NCI-H1092 treated with DMSO at 0.1 percent for 48 hours (cell line): ENCODE results near the gene RSPO1.
A peak's percentile ranks its signal among the peaks of the same experiment; 100 is the strongest.

ENCODE experiments used
- DNase-seq: peaks from one replicate; lab custom pipeline; 2025; lab: John Stamatoyannopoulos, UW

Gene RSPO1

DNA sequence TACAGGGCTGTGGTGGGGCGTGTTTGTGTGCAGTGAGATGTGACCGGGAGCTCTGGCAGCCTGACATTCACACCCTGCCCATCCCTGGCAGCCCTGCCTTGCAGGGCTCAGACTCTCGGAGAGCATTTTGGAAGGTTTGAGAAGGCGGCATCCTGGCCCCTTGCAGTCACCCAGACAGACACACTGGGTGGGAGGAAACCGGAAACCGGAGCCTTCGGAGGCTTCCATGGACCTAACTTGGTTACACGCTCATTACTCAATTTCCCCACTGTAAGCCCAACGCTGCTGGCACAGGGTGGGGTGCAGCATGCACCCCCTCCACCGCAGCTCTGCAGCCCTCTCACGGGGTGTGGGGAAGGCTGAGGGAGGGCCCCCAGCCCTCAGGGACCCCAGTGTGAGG lies 22.2 kb upstream of the RSPO1 start:
- no peak for DNase-seq

DNA sequence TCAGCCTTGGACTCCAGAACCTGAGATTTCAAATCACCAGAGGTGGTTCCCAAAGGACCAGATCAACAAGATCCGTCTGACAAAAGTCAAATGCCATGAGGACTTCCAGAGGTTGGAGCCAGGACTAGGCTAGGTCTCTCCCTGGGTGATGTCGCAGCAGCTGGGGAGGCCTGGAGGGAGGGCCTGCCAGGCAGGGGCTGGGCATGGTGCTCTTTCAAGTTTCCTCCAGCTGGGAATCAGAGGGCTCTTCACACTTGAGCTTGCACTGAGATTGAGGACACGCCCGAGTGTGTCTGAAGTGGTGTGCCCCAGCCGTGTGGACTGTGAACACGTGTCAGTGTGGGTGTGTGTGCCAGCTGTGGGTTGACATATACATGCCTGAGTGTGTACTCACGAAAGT lies 21.3 kb upstream of the RSPO1 start:
- DNase-seq, result no peak

DNA sequence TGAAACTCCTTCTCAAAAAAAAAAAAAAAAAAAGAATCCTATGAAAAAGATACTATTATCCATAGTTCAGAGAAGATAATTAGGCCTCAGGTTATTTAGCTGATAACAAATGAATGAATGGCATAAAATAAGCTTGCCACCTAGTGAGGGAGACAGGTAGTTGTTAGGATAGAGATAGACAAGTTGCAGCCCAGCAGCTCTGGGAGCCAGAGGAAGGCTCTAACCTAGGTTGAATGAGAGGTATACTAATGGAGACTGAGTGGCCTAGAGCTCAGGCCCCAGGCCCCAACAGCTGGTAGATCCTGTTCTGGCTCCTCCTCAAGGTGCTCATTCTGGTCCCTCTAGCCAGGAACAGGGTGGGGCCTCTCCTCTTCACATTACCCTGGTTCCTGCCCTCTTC lies 20.6 kb upstream of the RSPO1 start:
- DNase-seq, result no peak

DNA sequence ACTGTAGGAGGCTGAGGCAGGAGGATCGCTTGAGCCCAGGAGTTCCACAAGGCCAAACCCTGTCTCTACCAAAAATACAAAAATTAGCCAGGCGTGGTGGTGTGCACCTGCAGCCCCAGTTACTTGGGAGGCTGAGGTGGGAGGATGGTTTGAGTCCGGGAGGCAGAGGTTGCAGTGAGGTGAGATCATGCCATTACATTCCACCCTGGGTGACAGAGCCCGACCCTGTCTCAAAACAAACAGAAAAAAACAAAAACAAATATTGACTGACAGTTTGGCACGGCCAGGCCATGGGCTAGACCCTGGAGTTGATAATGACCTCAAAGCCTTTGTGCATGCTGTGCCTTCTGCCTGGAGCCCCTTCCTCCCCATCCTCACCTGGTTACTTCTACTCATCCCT lies 19.2 kb upstream of the RSPO1 start:
- DNase-seq, result no peak

DNA sequence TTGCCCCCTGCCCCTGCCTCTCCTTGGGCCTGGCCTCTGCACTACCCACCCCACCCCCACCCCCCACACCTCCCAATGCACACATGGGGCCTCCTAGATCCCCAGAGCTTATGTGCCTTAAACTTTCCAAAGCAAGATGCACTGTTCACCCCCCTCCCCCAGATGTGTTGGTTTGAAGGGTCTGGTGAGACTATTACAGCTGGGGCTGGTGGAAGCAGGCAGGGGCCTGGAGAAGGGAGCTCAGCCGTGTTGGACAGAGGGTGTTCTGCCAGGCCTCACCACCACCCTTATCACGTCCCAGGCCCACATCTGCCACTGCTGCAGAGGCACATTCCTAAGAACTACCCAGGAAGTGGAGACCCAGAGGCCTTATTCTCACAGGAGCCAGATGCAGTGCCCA lies 18.3 kb upstream of the RSPO1 start:
- no peak for DNase-seq

DNA sequence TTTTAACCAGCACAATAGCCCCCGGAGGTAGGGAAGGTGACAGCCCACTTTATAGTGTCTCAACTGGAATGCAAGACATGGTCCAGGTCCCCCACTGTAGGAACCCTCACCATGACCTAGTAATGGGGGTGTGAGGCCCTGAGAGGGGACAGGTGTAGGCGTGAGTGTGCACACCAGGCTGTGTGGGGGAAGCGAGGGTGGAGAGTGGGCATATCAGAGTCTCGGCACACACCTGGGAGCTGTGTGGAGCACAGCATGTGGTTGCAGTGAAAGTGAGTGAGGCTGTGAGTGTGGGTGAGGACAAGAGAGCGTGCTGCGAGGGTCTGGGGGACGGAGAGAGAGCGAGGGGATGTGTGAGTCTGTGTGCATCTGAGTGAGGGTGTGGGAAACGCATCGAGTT lies 17.1 kb upstream of the RSPO1 start:
- DNase-seq, result no peak

DNA sequence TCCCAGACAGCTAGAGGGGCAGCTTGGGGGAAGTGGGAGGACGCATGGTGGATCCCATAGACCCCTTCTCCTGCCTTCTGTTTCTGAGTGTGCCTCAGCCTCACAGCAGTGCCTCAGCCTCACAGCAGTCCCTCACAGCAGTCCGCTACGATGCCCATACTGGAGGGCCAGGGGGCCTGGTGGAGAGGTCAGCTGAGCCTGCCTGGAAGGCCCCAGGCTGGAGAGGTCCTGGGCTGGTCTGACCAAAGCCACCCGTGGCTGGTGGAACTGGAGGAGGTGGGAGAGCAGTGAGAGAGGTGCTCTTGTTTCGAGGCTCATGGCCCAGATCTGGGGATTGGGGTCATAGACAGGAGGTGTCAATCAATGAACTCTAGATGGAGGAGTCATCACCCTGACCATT lies 16.0 kb upstream of the RSPO1 start:
- no peak for DNase-seq

DNA sequence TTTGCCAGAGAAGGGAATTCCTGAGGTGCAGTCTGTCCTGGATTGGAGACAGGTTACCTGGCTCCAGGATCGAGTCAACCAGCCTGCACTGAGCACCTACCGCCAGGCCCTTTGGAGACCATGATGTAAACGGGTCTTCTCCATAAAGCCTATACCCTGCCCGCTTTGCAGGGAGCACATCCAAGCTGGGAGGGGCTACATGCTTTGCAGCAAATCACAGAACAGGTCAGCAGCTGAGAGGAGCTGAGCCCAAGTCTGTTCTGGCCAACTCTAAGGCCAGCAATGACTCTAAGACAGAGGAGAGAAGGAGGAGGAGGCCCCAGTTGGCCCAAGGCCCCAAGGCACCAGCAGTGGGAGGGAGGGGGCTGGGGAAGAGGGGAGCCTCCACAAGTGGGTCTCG lies 15.5 kb upstream of the RSPO1 start:
- DNase-seq, result no peak

DNA sequence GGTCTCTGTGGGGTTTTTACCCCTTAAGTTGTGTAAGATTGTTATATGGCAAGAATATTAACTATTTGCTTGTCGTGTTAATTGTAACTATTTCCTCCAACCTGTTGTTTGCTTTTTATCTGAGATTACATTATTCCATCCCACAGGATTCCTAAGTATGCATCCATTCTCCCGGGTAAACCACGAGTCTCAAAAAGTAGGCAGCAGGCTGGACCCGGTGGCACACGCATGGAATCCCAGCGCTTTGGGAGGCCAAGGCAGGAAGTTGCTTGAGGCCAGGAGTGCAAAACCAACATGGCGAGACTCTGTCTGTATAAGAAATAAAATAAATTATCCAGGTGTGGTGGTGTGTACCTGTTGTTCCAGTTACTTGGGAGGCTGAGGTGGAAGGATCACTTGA lies 12.6 kb upstream of the RSPO1 start:
- no peak for DNase-seq

DNA sequence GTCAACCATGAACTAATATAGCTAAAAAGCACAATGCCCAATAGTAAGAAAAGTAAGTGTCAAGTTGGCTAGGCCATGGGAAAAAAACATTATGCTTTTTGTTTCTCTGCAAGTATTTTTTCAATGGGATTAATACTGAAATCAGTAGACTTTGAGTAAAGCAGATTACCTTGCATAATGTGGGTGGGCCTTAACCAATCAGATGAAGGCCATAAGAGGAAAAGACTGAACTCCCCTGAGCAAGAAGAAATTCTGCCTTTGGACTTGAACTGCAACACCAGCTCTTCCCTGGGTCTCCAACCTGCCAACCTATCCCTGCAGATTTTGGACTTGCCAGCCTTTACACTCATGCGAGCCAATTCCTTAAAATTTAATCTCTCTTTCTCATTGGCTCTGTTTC lies 6.4 kb upstream of the RSPO1 start:
- no peak for DNase-seq

DNA sequence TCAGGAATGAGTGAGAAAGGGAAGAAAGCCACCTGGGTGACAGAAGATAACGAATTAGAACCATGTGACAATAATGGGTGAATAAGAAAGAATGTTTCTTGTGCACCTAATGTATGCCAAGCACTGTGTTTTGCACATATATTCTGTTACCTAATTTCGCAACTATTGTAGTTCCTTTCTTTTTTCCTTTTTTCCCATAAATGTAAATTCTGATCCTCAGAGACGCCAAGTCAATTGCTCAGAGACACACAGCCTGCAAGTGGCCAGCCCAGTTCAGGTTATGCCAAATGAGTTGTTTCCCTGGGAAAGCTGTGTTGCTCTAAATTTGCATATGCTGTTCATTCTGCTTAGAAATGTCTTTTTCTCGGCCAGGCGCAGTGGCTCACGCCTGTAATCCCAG lies 1.7 kb upstream of the RSPO1 start:
- no peak for DNase-seq

DNA sequence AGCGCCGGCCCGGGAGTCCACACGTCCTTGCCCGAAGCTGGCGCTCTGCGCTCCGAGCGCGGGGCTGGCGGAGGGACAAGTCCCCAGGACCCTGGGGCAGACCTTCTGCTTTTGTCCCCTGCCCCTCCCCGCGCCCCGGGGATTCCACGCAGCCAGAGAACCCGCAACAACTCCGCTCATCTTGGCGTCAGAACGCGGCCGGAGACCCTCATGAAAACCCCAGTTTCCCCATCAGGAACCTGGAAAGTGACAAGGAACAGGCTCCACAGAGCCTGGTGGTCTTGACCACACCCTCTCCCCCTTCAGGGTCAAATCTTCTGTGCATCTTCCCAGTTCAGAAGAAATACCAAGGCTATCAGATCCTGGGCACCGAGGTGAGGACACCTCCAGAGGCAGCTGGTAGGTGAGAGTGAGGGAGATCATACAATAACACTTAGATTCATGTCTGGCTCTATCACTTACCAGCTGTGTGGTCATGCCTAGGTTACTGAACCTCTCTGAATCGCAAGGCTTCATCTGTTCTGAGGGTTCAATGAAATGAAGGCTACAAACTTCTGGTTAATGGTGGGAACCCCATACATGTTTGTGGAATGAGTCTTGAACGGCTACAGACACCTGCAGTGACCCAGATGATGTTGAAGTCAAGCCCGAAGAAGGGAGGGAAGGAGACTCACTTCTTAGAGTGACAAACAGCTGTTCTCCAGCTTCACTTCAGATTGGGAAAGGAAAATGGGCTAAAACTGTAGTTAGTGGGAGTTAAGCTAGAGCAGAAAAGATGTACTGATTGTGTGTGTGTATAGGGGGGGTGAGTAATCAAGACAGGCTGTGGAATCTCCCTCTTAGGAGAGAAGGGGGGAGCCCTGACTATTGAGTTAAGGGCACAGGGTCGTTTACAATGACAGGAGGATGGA lies 555 bp upstream of the RSPO1 start:
- no peak for DNase-seq

DNA sequence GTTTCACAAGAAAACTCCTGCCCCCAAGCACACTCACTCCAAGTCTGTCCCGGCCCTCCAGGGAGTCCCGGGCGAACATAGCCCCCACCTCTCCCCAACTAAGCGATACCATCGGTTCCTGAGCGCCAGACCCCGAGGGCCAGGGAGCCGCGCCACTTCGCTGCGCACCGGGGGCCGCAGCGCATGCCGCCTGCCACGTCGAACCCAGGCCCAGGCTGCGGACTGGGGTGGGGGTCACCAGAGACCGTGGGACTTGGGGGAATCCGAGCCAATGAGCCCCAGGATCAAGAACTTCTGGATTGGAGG lies 801 bp downstream of the RSPO1 start:
- DNase-seq, result no peak

DNA sequence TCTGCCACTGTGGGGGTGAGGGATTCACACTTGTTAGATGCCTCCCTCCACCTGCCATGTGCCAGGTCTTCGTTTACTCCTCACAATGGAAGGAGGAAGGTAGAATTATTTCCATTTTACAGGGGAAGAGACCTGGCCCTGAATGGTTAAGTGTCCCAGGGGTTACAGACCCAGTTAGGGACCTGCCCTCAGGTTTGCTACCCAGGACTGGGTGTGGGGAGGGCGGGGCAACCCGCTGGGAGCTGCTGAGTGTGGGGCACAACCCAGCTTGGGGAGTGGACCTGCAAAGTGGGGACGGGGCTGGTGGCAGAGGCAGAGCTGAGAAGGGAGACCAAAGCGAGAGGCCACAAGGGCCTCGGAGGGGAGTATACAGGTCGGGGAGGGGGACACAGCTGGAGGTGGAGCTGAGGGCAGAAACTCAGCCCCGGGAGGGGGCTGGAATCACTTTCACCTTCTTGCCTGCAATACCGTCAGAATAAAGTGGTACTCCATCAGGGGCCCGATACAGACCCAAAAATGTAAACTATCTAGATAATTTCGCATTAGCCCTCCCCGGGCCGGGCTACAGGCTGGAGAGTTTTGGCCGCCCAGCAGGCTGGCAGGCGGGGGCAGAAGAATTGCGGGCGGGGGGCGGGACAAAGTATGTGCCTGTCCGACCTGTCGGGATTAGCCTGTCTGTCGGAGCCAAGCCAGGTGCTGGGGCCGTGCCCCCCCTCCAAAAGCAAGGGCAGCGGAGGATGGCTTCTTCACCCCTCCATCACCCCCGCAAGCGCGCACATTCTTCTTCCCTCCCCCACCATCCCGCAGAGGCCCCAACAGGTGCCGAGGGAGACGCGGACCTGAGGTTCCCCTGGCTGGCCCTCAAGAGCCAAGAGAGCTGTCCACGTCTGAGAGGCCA lies 1.4 kb downstream of the RSPO1 start:
- no peak for DNase-seq

DNA sequence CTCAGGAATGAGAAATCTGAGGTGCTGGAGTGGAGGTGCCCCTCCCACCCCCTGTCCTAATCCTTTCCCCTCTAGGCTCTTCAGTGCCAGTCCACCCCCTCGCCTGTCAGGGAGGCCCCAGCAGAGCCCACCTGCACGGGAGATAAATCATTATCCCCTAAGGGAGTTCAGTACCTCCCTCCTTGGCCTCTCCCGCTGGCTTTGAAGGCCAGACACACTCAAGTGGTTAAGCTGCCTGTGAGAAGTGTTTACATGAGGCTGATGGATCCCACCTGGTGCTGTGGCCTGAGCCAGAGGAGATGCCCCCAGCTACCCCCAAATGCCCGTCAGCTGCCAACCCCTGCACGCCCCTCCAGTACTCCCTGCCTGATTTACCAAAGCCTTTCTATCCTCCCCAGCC lies 3.7 kb downstream of the RSPO1 start:
- DNase-seq, result peak; percentile 48

DNA sequence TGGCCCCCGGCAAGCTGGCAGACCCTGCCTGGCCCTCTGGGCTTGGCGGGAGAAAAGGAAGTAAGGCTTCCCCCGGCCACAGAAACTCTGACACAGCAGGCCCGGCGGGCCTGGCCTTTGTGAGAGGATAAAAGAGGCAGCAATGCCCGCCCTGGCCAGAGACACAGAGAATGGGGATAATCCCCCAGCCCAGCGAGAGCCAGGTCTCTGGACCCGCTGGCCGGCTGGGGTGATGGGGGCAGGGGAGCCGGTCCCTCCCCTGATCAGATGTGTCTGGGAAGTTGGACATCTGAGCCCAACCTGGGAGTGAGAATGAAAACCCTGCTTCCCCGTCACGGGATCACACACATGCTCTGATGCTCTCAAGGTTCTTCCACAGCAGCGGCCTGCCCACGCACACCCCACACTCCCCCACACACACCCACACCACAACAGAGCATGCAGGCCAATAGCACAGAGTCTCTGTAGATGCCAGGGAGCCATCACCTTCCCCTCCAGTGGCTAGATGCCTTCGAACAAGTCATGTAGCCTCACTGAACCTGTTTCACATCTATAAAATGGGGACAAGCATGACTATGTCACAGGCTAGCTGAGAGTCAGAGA lies 4.2 kb downstream of the RSPO1 start:
- no peak for DNase-seq

DNA sequence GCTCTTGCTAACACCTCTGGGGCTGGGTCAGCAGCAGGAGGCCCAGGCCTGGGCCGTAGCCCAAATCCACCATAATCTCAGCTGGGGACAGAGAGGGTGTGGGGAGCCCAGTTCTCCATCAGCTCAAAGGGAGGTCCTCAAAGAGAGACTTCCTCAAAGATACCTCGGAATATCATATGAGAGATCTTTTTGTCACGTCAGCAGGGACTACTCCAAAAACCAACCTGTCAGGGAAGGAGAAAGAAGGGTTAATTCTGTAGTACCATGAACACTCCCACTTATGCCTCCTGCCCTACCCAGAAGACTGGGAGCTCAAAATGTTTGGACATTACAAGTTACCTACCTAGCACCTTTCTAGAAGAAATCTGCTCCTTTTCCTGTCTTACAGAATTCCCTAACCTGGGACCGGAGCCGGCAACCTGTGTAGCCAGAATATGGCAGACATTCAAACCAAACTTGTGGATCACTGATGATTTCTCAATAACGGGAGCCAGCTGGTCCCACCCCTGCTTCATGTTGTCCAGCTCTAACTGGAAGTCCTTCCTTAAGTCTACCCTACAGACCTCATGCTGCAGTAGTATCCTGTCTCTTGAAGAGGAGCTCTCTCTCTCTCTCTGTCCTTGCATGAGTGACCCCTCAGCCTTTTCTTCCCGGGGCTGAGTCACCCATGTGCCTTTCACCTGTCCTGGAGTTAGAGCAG lies 4.8 kb downstream of the RSPO1 start:
- DNase-seq, result no peak

DNA sequence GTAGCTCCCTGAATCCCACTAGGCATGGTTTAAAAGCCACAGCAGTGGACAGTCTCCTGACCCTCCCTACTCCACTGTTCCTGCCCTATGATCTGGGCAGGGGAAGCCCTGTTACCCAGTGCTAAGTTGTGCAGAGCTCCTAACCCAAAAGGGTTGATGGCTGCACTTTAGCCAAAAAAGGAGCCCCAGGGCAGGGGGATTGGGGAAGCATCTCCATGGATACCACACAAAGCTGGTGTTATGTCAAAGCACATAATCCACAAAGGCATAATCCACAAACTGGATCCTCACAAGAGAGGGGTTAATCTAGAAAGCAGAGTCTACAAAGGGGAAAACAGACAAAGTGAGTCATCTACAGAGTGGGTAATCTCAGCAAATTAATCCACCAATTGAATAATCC lies 5.7 kb downstream of the RSPO1 start:
- DNase-seq, result no peak

DNA sequence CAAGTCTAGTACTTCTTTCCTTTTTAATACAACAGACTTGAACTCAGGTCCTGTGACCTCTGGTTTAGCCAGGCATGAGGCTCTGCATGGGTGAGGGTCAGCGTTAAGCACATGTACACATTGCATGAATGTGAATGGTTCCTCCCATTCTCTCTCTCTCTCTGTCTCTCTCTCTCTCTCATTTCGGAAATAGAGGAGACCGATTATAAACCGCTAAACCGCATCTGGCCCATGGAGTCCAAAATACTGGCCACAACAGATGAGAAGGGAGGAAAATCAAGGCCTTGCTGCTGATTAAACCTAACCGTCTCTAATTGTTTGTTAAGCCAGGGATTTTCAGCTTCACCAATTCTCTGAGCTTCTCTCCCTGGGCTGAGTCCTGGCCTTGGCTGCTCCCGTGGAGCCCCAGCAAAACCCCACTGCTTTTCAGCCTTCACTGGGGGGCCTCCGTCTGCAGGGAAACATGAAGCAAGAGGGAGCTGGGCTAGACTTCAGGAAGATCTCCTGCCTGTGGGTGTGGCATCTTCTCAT lies 6.6 kb downstream of the RSPO1 start:
- no peak for DNase-seq

DNA sequence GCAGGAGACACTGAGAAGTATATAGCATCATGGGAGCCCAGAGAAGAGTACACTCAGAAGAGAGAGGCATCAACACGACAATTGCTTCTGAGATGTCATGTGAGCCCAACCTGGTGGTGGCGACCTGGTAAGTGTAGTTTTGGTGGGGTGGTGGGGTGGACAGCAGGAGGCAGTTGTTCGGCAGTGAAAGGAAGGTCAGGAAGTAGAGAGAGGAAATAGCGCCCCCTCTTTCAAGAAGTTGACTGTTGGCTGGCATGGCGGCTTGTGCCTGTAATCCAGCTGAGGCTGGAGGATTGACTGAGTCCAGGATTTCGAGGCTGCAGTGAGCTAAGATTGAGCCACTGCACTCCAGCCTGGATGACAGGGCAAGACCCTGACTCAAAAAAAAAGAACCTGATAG lies 12.6 kb downstream of the RSPO1 start:
- no peak for DNase-seq

DNA sequence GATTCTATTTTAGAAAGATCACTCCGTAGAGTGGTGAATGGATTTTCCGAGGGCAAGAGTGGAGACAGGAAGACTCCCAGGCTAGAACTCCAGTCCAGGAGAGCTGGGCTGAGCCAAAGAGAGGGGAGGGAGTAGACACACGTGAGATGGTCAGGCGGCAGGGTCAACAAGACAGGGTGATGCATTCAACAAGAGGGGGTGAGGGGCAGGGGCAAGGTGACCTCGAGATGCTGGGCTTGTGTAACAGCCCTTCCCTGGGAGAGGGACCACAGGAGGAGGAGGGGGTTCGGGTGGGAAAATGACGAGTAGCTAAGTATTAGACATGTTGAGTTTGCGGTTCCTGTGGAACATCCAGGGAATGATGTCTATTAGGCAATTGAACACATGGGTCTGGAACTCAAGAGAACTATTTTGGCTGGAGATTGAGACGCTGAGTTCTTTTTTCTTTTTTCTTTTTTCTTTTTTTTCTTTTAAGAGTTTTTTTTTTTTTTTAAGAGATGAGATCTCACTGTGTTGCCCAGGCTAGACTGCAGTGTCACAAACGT lies 13.3 kb downstream of the RSPO1 start:
- no peak for DNase-seq

DNA sequence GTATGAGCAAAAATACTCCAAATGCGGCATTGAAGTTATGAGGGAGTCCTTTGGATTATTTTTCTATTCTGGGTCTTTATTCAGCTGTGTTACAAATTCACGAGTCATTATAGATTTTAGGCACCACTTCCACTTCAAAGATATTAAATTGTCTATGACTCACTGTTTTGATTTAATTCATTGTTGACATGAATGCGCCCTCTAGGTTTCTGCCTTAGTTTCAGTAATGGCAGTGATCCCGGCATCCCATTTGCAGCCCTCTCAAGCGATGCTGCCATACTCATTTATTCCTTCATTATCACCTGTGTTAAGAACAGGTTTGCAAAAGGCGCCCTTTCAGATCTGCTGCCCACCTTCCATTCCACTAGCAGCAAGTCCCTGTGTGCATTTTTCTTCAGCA lies 14.0 kb downstream of the RSPO1 start:
- DNase-seq, result peak; percentile 58
